ENCODE results near the gene CDK19. TPM values are rescaled to one million over a fixed set of nuclear protein-coding genes. Genes with fewer than 3 reads are reported as not detected.
A peak's percentile ranks its signal among the peaks of the same experiment; 100 is the strongest.
"Not testable (repeated sequence)": the region's sequence is repeated elsewhere in the genome, so short reads cannot be mapped to it uniquely, and the experiment has no call there.

Gene CDK19
- total and polyA plus RNA-seq, 4 experiments from 2014 or later = 1.0 to 24.3 (median 13.2) TPM

GRCh38 chr6:110614106-110614505, 201.2 kb downstream of the CDK19 start:
- H3K9me3 ChIP-seq (ENCODE audit: control insufficient read depth in 1 of 2, low read length in 2 of 2) = no peaks in the 10 kb centered on the region
- intact Hi-C loops (cut with micrococcal nuclease) = no loop called here
- ChIA-PET CTCF (ENCODE audit: partially characterized antibody) (no interaction called here), POLR2A (ENCODE audit: partially characterized antibody) (no interaction called here)
- Mint-ChIP-seq H3K36me3 (peaks cover 31 to 39% of the 10 kb centered on the region in 2 donors), H3K9me3 (no peaks in the 10 kb centered on the region), H3K4me1 (peaks cover 0 to 5% (median 0%) of the 10 kb centered on the region in 4 donors), H3K27ac (peak overlapping the region in 3 of 7 donors; percentile 14 to 48 (median 42)), H3K27me3 (no peaks in the 10 kb centered on the region), H3K4me3 (no peak overlapping the region)
- no peak overlapping the region for H3K4me3 ChIP-seq (ENCODE audit: low read length in 2 of 2)
- DNase-seq = no peak
- no peaks in the 10 kb centered on the region for H3K4me1 ChIP-seq (ENCODE audit: insufficient read depth, low read length)
- no peaks in the 10 kb centered on the region for H3K36me3 ChIP-seq (ENCODE audit: insufficient read depth, low read length)
- H3K27me3 ChIP-seq (ENCODE audit: insufficient read depth, low read length) = no peaks in the 10 kb centered on the region
- no peak overlapping the region for H3K27ac ChIP-seq (ENCODE audit: low read depth, low read length)

- peaks cover 24 to 32% of the 10 kb centered on the region in 2 donors for H3K36me3 Mint-ChIP-seq
- no peak overlapping the region for H3K27ac Mint-ChIP-seq
- no peak for DNase-seq
- H3K27me3 ChIP-seq (ENCODE audit: insufficient read depth, low read length) = no peaks in the 10 kb centered on the region
- no peaks in the 10 kb centered on the region for H3K36me3 ChIP-seq (ENCODE audit: insufficient read depth, low read length)
- intact Hi-C loops (cut with micrococcal nuclease) = no loop called here
- H3K9me3 ChIP-seq (ENCODE audit: control insufficient read depth in 1 of 2, low read length in 2 of 2) = no peaks in the 10 kb centered on the region
- ChIA-PET CTCF (ENCODE audit: partially characterized antibody) (interaction anchor here (1.0 kb wide), 1 partner anchor 60 kb away, joined by 3 read pairs; no protein-coding TSS in a partner anchor), POLR2A (ENCODE audit: partially characterized antibody) (no interaction called here)
- no peak overlapping the region for H3K4me3 Mint-ChIP-seq
- H3K27ac ChIP-seq (ENCODE audit: low read depth, low read length) = no peak overlapping the region
- no peaks in the 10 kb centered on the region for H3K9me3 Mint-ChIP-seq
- peaks cover 0 to 4% (median 0%) of the 10 kb centered on the region in 4 donors for H3K4me1 Mint-ChIP-seq
- no peak overlapping the region for H3K4me3 ChIP-seq (ENCODE audit: low read length in 2 of 2)
- H3K27me3 Mint-ChIP-seq = no peaks in the 10 kb centered on the region
- H3K4me1 ChIP-seq (ENCODE audit: insufficient read depth, low read length) = no peaks in the 10 kb centered on the region
Observed at GRCh38 chr6:110613356-110613755, 201.9 kb downstream of the CDK19 start.

DNA sequence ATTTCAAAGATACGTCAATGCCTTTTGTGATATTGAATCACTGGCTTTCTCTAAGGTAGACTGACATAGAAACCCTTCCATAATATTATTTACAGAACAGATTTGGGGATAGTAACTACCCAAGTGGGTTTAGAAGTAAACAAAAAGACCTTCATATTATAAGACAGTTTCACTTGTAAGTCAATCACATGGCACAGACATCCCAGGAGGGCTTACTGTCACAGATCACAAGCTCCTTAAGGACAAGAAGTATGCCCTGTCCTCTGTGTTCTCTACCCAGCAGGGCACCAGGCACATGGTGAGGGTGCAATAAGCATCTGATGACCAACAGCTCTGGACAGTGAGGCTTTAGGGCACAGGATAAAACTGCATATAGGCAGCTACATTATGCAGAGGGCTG, 203.0 kb downstream of the CDK19 start:
- DNase-seq = no peak
- POLR2A ChIA-PET (ENCODE audit: partially characterized antibody) = interaction anchor here (0.6 kb wide), 1 partner anchor 263 kb away, joined by 5 read pairs; no protein-coding TSS in a partner anchor
- no peak overlapping the region for H3K27ac ChIP-seq (ENCODE audit: low read depth, low read length)
- no peaks in the 10 kb centered on the region for H3K9me3 ChIP-seq (ENCODE audit: control insufficient read depth in 1 of 2, low read length in 2 of 2)
- no peaks in the 10 kb centered on the region for H3K27me3 Mint-ChIP-seq
- H3K4me3 Mint-ChIP-seq = no peak overlapping the region
- CTCF ChIA-PET (ENCODE audit: partially characterized antibody) = interaction anchor here (0.6 to 1.0 kb wide), 2 partner anchors 10 to 61 kb away, joined by 3 read pairs; no protein-coding TSS in a partner anchor
- H3K27ac Mint-ChIP-seq = peak overlapping the region in 1 of 7 donors; percentile 3
- H3K36me3 ChIP-seq (ENCODE audit: insufficient read depth, low read length) = no peaks in the 10 kb centered on the region
- peaks cover 23 to 29% of the 10 kb centered on the region in 2 donors for H3K36me3 Mint-ChIP-seq
- intact Hi-C loops (cut with micrococcal nuclease) = no loop called here
- no peak overlapping the region for H3K4me3 ChIP-seq (ENCODE audit: low read length in 2 of 2)
- no peaks in the 10 kb centered on the region for H3K27me3 ChIP-seq (ENCODE audit: insufficient read depth, low read length)
- peaks cover 0 to 3% (median 0%) of the 10 kb centered on the region in 4 donors for H3K4me1 Mint-ChIP-seq
- no peaks in the 10 kb centered on the region for H3K9me3 Mint-ChIP-seq
- no peaks in the 10 kb centered on the region for H3K4me1 ChIP-seq (ENCODE audit: insufficient read depth, low read length)

GRCh38 chr6:110609101-110609500, 206.2 kb downstream of the CDK19 start:
- POLR2A ChIA-PET (ENCODE audit: partially characterized antibody) = no interaction called here
- peaks cover 7 to 8% of the 10 kb centered on the region in 2 donors for H3K36me3 Mint-ChIP-seq
- Histone ChIP-seq H3K36me3 (ENCODE audit: insufficient read depth, low read length) (no peaks in the 10 kb centered on the region), H3K27me3 (ENCODE audit: insufficient read depth, low read length) (no peaks in the 10 kb centered on the region), H3K4me3 (ENCODE audit: low read length in 2 of 2) (no peak overlapping the region), H3K9me3 (ENCODE audit: control insufficient read depth in 1 of 2, low read length in 2 of 2) (no peaks in the 10 kb centered on the region), H3K27ac (ENCODE audit: low read depth, low read length) (no peak overlapping the region), H3K4me1 (ENCODE audit: insufficient read depth, low read length) (no peaks in the 10 kb centered on the region)
- no peaks in the 10 kb centered on the region for H3K9me3 Mint-ChIP-seq
- H3K4me1 Mint-ChIP-seq = no peaks in the 10 kb centered on the region
- H3K27me3 Mint-ChIP-seq = no peaks in the 10 kb centered on the region
- no peak overlapping the region for H3K4me3 Mint-ChIP-seq
- intact Hi-C loops (cut with micrococcal nuclease) = no loop called here
- peak overlapping the region in 3 of 7 donors; percentile 2 to 20 (median 14) for H3K27ac Mint-ChIP-seq
- DNase-seq = no peak
- CTCF ChIA-PET (ENCODE audit: partially characterized antibody) = no interaction called here

DNA sequence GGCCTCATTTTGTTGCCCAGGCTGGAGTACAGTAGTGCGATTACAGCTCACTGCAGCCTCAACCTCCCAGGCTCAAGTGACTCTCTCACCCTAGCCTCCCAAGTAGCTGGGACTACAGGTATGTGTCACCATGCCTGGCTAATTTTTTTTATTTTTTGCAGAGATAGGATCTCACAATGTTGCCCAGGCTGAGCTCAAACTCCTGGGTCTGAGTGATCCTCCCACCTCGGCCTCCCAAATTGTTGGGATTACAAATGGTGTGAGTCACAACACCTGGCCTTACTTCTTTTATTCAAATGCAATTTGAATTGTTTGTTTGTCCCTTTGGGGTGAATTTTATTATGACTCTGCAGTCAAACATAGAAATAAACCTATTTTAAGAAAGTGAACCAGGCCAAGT, 207.1 kb downstream of the CDK19 start:
- no peaks in the 10 kb centered on the region for H3K27me3 ChIP-seq (ENCODE audit: insufficient read depth, low read length)
- intact Hi-C loops (cut with micrococcal nuclease) = no loop called here
- peaks cover 3 to 4% of the 10 kb centered on the region in 2 donors for H3K36me3 Mint-ChIP-seq
- POLR2A ChIA-PET (ENCODE audit: partially characterized antibody) = interaction anchor here (0.6 kb wide), 1 partner anchor 78 kb away, joined by 3 read pairs; no protein-coding TSS in a partner anchor
- H3K27me3 Mint-ChIP-seq = no peaks in the 10 kb centered on the region
- H3K36me3 ChIP-seq (ENCODE audit: insufficient read depth, low read length) = no peaks in the 10 kb centered on the region
- CTCF ChIA-PET (ENCODE audit: partially characterized antibody) = no interaction called here
- no peaks in the 10 kb centered on the region for H3K4me1 ChIP-seq (ENCODE audit: insufficient read depth, low read length)
- H3K4me1 Mint-ChIP-seq = no peaks in the 10 kb centered on the region
- H3K27ac ChIP-seq (ENCODE audit: low read depth, low read length) = no peak overlapping the region
- H3K9me3 ChIP-seq (ENCODE audit: control insufficient read depth in 1 of 2, low read length in 2 of 2) = no peaks in the 10 kb centered on the region
- H3K4me3 ChIP-seq (ENCODE audit: low read length in 2 of 2) = no peak overlapping the region
- no peak for DNase-seq
- no peak overlapping the region for H3K4me3 Mint-ChIP-seq
- H3K9me3 Mint-ChIP-seq = no peaks in the 10 kb centered on the region
- H3K27ac Mint-ChIP-seq = no peak overlapping the region

GRCh38 chr6:110606151-110606550, 209.1 kb downstream of the CDK19 start:
- H3K4me1 ChIP-seq (ENCODE audit: insufficient read depth, low read length) = no peaks in the 10 kb centered on the region
- no peaks in the 10 kb centered on the region for H3K36me3 ChIP-seq (ENCODE audit: insufficient read depth, low read length)
- no peaks in the 10 kb centered on the region for H3K9me3 ChIP-seq (ENCODE audit: control insufficient read depth in 1 of 2, low read length in 2 of 2)
- no peaks in the 10 kb centered on the region for H3K27me3 ChIP-seq (ENCODE audit: insufficient read depth, low read length)
- H3K27ac Mint-ChIP-seq = no peak overlapping the region
- H3K4me3 ChIP-seq (ENCODE audit: low read length in 2 of 2) = no peak overlapping the region
- H3K4me3 Mint-ChIP-seq = no peak overlapping the region
- H3K27ac ChIP-seq (ENCODE audit: low read depth, low read length) = no peak overlapping the region
- H3K36me3 Mint-ChIP-seq = peaks cover 1 to 3% of the 10 kb centered on the region in 2 donors
- CTCF ChIA-PET (ENCODE audit: partially characterized antibody) = no interaction called here
- H3K9me3 Mint-ChIP-seq = peaks cover 0 to under 1% (median 0%) of the 10 kb centered on the region in 8 donors
- POLR2A ChIA-PET (ENCODE audit: partially characterized antibody) = interaction anchor here (1.0 kb wide), 1 partner anchor 46 kb away, joined by 3 read pairs; no protein-coding TSS in a partner anchor
- no peaks in the 10 kb centered on the region for H3K27me3 Mint-ChIP-seq
- intact Hi-C loops (cut with micrococcal nuclease) = no loop called here
- no peaks in the 10 kb centered on the region for H3K4me1 Mint-ChIP-seq
- DNase-seq = no peak

DNA sequence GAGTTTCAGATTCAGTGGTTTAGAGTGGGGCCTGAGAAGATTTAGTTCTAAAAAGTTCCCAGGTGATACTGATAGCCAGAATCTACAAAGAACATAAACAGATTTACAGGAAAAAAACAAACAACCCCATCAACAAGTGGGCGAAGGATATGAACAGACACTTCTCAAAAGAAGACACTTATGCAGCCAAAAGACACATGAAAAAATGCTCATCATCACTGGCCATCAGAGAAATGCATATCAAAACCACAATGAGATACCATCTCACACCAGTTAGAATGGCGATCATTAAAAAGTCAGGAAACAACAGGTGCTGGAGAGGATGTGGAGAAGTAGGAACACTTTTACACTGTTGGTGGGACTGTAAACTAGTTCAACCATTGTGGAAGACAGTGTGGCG, 214.6 kb downstream of the CDK19 start:
- DNase-seq; H3K4me3 ChIP-seq (ENCODE audit: low read length in 2 of 2); H3K9me3 ChIP-seq (ENCODE audit: control insufficient read depth in 1 of 2, low read length in 2 of 2); H3K4me3 Mint-ChIP-seq; CTCF ChIA-PET (ENCODE audit: partially characterized antibody); POLR2A ChIA-PET (ENCODE audit: partially characterized antibody); H3K27me3 Mint-ChIP-seq; H3K36me3 ChIP-seq (ENCODE audit: insufficient read depth, low read length); H3K4me1 Mint-ChIP-seq; H3K27me3 ChIP-seq (ENCODE audit: insufficient read depth, low read length); H3K4me1 ChIP-seq (ENCODE audit: insufficient read depth, low read length); H3K27ac ChIP-seq (ENCODE audit: low read depth, low read length); H3K27ac Mint-ChIP-seq; intact Hi-C loops (cut with micrococcal nuclease); H3K9me3 Mint-ChIP-seq: not testable (repeated sequence)
- peaks cover 0 to 16% of the 10 kb centered on the region in 2 donors for H3K36me3 Mint-ChIP-seq
